GM18499 (cell line): ENCODE results near the gene PPM1H.
"Not testable (repeated sequence)": the region's sequence is repeated elsewhere in the genome, so short reads cannot be mapped to it uniquely, and the experiment has no call there.

Experiments used
- ATAC-seq: cut with Tn5 transposase; IDR thresholded peaks from one replicate; pipeline ENCODE4 v1.9.1; 2021; ENCODE audit warnings: moderate number of reproducible peaks; ENCODE audit not compliant: insufficient read depth, unreplicated experiment

PPM1H gene

GRCh38 chr12:62664951-62665350, 270.0 kb downstream of the PPM1H start:
- not testable (repeated sequence) for ATAC-seq

GRCh38 chr12:62660756-62661155, 274.2 kb downstream of the PPM1H start:
- ATAC-seq, result no peak

- no peak for ATAC-seq
Observed at GRCh38 chr12:62659453-62660295, 275.3 kb downstream of the PPM1H start.

- ATAC-seq, result no peak
Observed at GRCh38 chr12:62658910-62659309, 276.0 kb downstream of the PPM1H start.

- no peak for ATAC-seq
Observed at GRCh38 chr12:62657363-62657632, 277.7 kb downstream of the PPM1H start.

- ATAC-seq, result no peak
Observed at GRCh38 chr12:62656591-62657362, 278.2 kb downstream of the PPM1H start.

GRCh38 chr12:62655666-62656151, 279.2 kb downstream of the PPM1H start:
- ATAC-seq, result no peak

GRCh38 chr12:62654326-62655241, 280.4 kb downstream of the PPM1H start:
- no peak for ATAC-seq

- no peak for ATAC-seq
Observed at GRCh38 chr12:62653740-62654139, 281.2 kb downstream of the PPM1H start.

GRCh38 chr12:62653304-62653703, 281.6 kb downstream of the PPM1H start:
- no peak for ATAC-seq

GRCh38 chr12:62651138-62651537, 283.8 kb downstream of the PPM1H start:
- no peak for ATAC-seq

- ATAC-seq, result no peak
Observed at GRCh38 chr12:62649412-62650138, 285.4 kb downstream of the PPM1H start.

- ATAC-seq, result no peak
Observed at GRCh38 chr12:62647586-62647985, 287.4 kb downstream of the PPM1H start.

- no peak for ATAC-seq
Observed at GRCh38 chr12:62646566-62646965, 288.4 kb downstream of the PPM1H start.

GRCh38 chr12:62643486-62643885, 291.5 kb downstream of the PPM1H start:
- no peak for ATAC-seq

- no peak for ATAC-seq
Observed at GRCh38 chr12:62642486-62642885, 292.5 kb downstream of the PPM1H start.

GRCh38 chr12:62640910-62641448, 294.0 kb downstream of the PPM1H start:
- peak; percentile 95 for ATAC-seq

- ATAC-seq, result no peak
Observed at GRCh38 chr12:62637679-62638078, 297.3 kb downstream of the PPM1H start.

- no peak for ATAC-seq
Observed at GRCh38 chr12:62635649-62636048, 299.3 kb downstream of the PPM1H start.
